Measurements from ENCODE around the gene TMEM51. TPM values are rescaled to one million over a fixed set of nuclear protein-coding genes. Genes with fewer than 3 reads are reported as not detected.
A peak's percentile ranks its signal among the peaks of the same experiment; 100 is the strongest.

TMEM51 gene
- total and polyA plus RNA-seq, 2 of the 4 experiments (the other 2 are of a cell fraction) = 2.7 to 10.2 TPM

DNA sequence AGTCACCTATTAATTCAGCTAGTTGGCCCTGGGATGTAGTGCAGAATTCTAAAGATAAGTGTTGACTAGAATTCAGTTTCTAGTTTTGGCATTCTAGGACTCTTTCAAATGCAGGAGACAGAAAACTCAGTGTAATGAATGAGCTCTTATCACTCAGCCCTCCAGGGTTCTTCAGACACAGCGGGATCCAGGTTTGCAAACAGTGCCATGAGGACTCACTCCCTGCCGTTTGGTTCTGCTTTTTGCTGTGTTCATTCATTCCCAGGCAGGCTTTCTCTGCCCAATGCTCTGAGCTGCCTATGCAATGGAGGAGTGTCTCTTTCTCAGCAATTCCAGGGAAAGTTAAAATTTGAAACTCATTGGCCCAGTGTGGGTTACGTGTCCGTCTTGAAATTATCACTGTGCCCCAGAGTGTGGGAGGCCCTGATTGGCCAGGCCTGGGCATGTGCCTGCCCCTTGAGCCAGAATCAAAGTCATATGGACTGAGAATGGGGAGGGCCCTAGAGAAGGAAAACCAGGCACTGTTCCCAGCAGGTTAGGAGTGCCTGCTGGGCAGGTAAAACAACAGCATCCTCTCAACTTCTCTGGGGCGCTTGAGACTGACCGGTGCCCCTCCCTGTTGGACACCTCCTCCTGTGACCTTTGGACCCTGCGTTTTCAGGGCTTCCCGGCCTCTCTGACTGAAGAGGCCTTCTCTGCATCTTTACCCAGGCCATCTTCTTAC is 43.4 kb downstream of the TMEM51 start:
- Histone ChIP-seq H2BK120ac (ENCODE audit: low read depth, low read length) (no peak overlapping the region), H4K8ac (ENCODE audit: low read depth in 2 of 2, low read length in 2 of 2) (no peak overlapping the region), H3K9ac (ENCODE audit: low read depth, low read length) (no peak overlapping the region), H2BK15ac (ENCODE audit: low read depth, low read length) (no peak overlapping the region), H3K18ac (ENCODE audit: low read depth, low read length) (no peak overlapping the region), H3K4me3 (ENCODE audit: insufficient read depth, low read depth, low read length) (no peak overlapping the region), H3K4me2 (ENCODE audit: low read depth, low read length) (no peak overlapping the region), H2AK9ac (replicated peaks; ENCODE audit: low read depth, low read length, poor library complexity) (no peak overlapping the region), H3K4ac (ENCODE audit: low read depth, low read length) (no peak overlapping the region), H4K91ac (ENCODE audit: insufficient read depth, low read depth, low read length) (no peak overlapping the region; the same call in 1 of the 2 replicates), H4K5ac (ENCODE audit: low read depth, low read length) (no peak overlapping the region), H3K79me1 (ENCODE audit: low read depth in 1 of 2, low read length in 2 of 2) (peaks cover 37 to 53% of the 10 kb centered on the region in 2 experiments), H3K27me3 (ENCODE audit: control insufficient read depth, insufficient read depth, low read length) (no peaks in the 10 kb centered on the region), H3K23ac (ENCODE audit: low read depth, low read length) (no peak overlapping the region), H3K56ac (ENCODE audit: extremely low read depth, insufficient read depth, low read length) (no peak overlapping the region), H2AFZ (replicated peaks; ENCODE audit: low read length, poor library complexity) (no peak overlapping the region), H3K4me1 (ENCODE audit: control insufficient read depth, insufficient read depth, low read length) (peaks cover 19% of the 10 kb centered on the region), H3K27ac (ENCODE audit: insufficient read depth, low read length) (no peak overlapping the region), H2BK20ac (ENCODE audit: low read depth, low read length) (no peak overlapping the region), H3K36me3 (ENCODE audit: control insufficient read depth, insufficient read depth, low read length) (peaks cover 12% of the 10 kb centered on the region), H3K9me1 (ENCODE audit: insufficient read depth, low read length) (peaks cover 8% of the 10 kb centered on the region; the same call in 1 of the 2 replicates), H2BK5ac (ENCODE audit: low read depth, low read length, poor library complexity, severe bottlenecking) (no peak overlapping the region), H2AK5ac (ENCODE audit: low read depth, low read length) (no peak overlapping the region), H3K14ac (replicated peaks; ENCODE audit: low read depth, low read length) (no peak overlapping the region), H4K20me1 (ENCODE audit: insufficient read depth, low read length) (peaks cover 37% of the 10 kb centered on the region; the same call in 1 of the 2 replicates), H3K9me3 (ENCODE audit: control insufficient read depth, insufficient read depth, low read length) (no peaks in the 10 kb centered on the region)
- ChIA-PET CTCF (interaction anchor here (1.4 kb wide), 1 partner anchor 69 kb away, joined by 4 read pairs; no protein-coding TSS in a partner anchor), POLR2A (ENCODE audit: unreplicated experiment) (interaction anchor here (1.1 kb wide), 1 partner anchor 14 kb away, joined by 3 read pairs; no protein-coding TSS in a partner anchor)
- ATAC-seq (ENCODE audit: low read depth) (no peak), DNase-seq (no peak)
- TF ChIP-seq, protein P1, sequence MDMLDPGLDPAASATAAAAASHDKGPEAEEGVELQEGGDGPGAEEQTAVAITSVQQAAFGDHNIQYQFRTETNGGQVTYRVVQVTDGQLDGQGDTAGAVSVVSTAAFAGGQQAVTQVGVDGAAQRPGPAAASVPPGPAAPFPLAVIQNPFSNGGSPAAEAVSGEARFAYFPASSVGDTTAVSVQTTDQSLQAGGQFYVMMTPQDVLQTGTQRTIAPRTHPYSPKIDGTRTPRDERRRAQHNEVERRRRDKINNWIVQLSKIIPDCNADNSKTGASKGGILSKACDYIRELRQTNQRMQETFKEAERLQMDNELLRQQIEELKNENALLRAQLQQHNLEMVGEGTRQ (IDR thresholded peaks at IDR 0.05; ENCODE audit: low read depth, low read length) = peak; percentile 50; the same call in 1 of the 2 replicates
- TF ChIP-seq MAZ (IDR thresholded peaks at IDR 0.05; ENCODE audit: borderline replicate concordance, low read depth, low read length) (no peak), CEBPB (IDR thresholded peaks at IDR 0.05; ENCODE audit: low read depth, low read length) (no peak)
- TF ChIP-seq, protein P2, sequence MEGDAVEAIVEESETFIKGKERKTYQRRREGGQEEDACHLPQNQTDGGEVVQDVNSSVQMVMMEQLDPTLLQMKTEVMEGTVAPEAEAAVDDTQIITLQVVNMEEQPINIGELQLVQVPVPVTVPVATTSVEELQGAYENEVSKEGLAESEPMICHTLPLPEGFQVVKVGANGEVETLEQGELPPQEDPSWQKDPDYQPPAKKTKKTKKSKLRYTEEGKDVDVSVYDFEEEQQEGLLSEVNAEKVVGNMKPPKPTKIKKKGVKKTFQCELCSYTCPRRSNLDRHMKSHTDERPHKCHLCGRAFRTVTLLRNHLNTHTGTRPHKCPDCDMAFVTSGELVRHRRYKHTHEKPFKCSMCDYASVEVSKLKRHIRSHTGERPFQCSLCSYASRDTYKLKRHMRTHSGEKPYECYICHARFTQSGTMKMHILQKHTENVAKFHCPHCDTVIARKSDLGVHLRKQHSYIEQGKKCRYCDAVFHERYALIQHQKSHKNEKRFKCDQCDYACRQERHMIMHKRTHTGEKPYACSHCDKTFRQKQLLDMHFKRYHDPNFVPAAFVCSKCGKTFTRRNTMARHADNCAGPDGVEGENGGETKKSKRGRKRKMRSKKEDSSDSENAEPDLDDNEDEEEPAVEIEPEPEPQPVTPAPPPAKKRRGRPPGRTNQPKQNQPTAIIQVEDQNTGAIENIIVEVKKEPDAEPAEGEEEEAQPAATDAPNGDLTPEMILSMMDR (conservative IDR thresholded peaks at IDR 0.05; ENCODE audit: low read depth, low read length) = no peak
- in situ Hi-C loops (cut with MboI; ENCODE audit: low sequenced_read_pairs) = no loop called here
- intact Hi-C loops (cut with micrococcal nuclease) = no loop called here
- no TSS peak for BruUV-seq (replicated peaks)
- dilution Hi-C loops (cut with HindIII; ENCODE audit: low sequenced_read_pairs, unreplicated experiment) = no loop called here
- WGBS, 2 experiments (ENCODE audit: extremely low coverage in 2 of 2, insufficient read length in 1 of 2) = 94% methylated on average over 3 of the region's 8 CpGs; no CpG with 5 or more reads in 1 of the 2 experiments

All from IMR-90 (cell line).